ENCODE data around the gene ARHGEF39. TPM values are rescaled to one million over a fixed set of nuclear protein-coding genes. Genes with fewer than 3 reads are reported as not detected.

The ARHGEF39 gene
- polyA plus RNA-seq, 1 donor: 5.6 TPM

DNA sequence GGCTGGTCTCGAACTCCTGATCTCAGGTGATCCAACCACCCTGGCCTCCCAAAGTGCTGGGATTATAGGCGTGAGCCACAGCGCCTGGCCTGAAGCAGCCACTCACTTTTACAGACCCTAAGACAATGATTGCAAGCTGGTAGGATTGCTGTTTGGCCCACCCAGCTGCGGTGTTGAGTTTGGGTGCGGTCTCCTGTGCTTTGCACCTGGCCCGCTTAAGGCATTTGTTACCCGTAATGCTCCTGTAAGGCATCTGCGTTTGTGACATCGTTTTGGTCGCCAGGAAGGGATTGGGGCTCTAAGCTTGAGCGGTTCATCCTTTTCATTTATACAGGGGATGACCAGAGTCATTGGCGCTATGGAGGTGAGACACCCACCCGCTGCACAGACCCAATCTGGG is 10.2 kb upstream of the ARHGEF39 start:
- no peak for DNase-seq

DNA sequence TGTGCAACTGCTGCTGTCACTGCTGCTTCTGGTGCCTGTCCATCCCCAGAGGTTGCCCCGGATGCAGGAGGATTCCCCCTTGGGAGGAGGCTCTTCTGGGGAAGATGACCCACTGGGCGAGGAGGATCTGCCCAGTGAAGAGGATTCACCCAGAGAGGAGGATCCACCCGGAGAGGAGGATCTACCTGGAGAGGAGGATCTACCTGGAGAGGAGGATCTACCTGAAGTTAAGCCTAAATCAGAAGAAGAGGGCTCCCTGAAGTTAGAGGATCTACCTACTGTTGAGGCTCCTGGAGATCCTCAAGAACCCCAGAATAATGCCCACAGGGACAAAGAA is 9.0 kb upstream of the ARHGEF39 start:
- DNase-seq: no peak

GRCh38 chr9:35673132-35674024 is 8.4 kb upstream of the ARHGEF39 start, which contains the start of gene CA9:
CA9 (plus strand) TSS chr9:35673928; CDS start chr9:35673960, 32 bp downstream.
- no peak for DNase-seq

- DNase-seq: no peak
These were observed 4.5 kb upstream of the ARHGEF39 start for GRCh38 chr9:35669331-35670145.

- no peak for DNase-seq
These were observed 2.9 kb upstream of the ARHGEF39 start for GRCh38 chr9:35667939-35668338.

- DNase-seq: no peak
These were observed 1.6 kb upstream of the ARHGEF39 start for GRCh38 chr9:35666549-35666948.

GRCh38 chr9:35666045-35666444 is 1.1 kb upstream of the ARHGEF39 start:
- no peak for DNase-seq

DNA sequence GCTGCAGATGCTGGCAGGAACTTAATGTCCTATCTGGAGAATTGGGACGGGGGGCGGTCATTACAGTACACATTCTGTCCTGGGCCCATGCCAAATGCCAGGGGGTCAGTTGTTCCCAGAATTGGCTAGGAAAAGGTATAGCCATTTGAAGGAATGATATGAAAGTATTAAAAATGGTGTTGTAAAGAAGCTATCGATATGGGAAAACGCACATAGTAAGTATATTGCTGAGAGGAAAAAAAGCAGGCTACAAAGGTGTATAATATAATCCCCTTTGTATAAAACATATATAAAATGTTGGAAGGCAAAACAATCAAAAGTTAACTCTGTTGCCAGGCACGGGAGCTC is 450 bp upstream of the ARHGEF39 start:
- no peak for DNase-seq

DNA sequence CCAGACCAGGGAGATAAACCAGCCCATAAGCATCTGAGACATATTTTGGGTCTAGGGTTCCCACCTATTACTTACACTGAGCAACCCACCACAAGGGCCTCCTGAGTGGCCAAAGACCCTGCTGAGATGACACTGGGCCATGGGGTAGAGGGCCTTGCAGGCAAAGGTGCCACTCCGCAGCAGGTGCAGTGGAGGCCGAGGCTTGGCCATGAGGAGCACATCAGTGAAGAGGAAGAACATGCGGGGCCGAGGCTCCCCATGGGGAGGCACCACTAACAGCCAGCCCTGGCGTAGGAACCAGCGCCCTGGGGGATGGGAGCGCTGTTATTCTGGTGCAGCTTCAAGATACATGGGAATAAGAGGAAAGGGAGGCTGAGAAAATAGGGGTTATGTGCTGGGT is 2.6 kb downstream of the ARHGEF39 start:
- no peak for DNase-seq

DNA sequence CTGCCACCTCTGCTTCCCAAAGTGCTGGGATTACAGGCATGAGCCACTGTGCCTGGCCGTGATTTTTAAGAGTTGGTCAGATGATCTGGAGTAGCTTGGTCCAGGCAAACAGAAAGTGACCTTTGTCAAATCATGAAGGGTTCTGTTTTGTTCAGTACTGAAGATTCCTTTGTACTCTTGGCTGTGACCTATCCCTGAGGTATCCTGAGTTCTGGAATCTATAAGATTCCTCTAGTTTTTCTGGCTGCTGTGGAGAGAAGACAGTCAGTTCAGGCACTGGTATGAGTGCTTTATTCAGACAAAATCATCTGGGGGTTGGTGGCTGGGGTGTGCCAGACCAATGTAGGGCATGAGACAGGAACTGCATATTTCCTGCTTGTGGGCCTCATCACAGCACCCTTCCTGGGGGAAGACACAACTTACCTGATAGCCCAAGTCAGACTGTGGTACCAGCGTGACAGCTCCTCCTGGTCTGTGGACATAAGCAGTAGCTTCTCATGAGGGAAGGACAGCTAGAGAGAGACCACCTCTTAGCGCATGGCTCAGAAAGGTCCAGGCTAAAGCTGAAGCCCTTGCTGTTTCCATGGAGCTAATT is 3.1 kb downstream of the ARHGEF39 start:
- DNase-seq: no peak

- no peak for DNase-seq
These were observed 4.0 kb downstream of the ARHGEF39 start for GRCh38 chr9:35660966-35661415.

DNA sequence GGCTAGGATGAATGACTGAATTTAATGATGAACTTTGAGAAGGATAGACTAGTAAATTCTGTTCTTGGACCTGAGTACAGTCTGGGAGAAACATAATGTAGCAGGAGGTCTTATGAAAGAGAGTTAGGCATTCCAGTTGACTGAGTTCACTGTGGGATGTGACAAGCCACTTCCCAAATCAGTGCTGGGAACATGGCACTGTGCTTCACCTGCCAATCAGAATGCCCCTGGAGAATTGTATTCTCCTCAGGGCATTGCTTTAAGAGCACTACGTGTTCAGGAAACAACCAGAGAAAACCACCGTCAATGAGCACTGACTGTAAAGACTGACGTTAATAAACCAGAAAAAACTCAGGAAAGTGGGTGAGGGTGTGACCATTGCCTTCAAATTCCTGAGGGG is 5.7 kb downstream of the ARHGEF39 start:
- DNase-seq: no peak

DNA sequence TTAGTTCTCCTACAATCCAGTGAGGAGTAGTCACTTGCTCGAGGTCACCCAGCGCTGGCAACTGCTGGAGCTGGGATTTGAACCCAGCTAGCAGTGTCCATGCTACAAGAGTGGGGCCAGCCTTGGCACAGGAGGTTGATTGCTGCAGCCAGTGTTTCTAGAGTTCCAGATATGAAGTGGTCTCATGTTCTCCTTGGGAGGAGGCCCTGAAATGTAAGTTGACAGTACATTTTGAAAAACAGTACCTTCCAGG is 6.1 kb downstream of the ARHGEF39 start:
- DNase-seq: no peak

GRCh38 chr9:35658137-35658967 is 6.6 kb downstream of the ARHGEF39 start, which contains the start of gene CCDC107:
CCDC107 (plus strand) TSS chr9:35658292; CDS start chr9:35658380, 88 bp downstream.
- peak; percentile 93 for DNase-seq

DNA sequence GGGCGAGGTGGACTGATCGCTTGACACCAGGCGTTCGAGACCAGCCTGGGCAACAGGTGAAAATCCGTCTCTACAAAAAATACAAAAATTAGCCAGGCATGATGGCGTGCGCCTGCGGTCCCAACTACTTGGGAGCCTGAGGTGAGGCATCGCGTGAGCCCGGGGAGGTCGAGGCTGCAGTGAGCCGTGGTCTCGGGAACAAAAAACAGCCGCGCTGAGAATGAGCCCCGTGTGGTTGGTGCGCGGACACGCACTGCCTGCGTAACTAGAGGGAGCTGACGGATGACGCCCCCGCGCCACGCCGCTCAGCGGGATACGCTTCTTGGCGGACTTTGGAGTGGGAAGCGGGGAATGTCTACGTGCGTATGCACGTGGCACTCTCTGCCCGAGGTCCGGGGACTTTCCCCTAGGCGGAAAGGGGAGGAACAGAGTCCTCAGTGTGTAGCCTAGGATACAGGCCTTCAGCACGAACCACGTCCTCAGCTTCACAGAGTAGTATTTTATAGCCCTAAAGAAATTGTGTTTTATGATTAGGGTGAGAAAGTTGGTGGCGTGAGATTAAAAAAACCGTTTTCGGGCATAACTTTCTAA is 7.4 kb downstream of the ARHGEF39 start, which contains the start of gene RMRP:
TSS of gene RMRP (minus strand) at position 474 of the 591 bp plus-strand sequence.
- peak; percentile 98 for DNase-seq

DNA sequence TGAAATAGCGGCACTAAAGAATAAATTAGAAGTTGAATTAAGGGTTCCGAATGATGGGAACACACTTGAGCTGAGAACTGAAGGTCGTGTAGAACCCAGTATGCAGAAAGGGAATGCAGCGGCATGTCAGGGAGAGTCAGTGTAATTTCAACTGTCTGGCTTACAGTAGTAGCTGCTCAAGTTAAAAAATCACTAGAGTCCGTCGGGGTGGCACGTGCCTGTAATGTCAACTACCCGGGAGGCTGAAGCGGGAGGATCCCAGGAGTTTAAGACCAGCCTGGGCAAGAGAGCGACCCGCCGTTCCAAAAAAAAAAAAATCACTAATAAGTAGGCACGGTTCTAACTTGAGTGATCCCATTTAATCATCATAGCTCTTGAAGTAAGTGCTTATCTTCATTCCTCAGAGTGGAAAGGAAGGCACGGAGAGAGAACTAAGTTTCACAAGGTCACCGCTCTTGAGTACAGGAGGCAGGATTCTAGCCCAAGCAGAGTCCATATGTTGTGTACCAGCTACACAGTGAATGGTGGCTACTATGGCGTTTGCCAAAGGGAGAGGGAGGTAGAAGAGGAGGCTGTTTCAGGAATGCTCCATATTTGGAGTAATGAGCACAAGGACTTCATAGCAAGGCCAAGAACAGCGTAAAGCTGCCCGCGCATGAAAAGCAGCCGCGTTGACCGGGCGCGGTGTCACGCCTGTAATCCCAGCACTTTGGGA is 8.0 kb downstream of the ARHGEF39 start:
- DNase-seq: no peak

DNA sequence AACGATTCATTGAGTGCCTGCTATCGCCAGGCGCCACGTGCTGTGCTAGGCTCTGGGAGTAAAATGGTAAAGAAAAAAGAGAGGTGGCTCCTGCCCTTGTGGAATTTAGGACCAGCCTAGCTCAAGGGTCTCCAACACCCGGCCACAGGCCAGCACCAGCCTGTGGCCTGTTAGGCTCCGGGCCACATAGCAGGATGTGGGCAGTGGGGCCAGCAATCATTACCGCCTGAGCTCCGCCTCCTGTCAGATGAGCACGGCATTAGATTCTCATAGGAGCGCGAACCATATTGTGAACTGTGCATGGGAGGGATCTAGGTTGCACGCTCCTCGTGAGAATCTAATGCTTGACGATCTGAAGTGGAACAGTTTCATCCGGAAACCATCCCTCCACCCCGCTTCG is 8.6 kb downstream of the ARHGEF39 start:
- DNase-seq: no peak

DNA sequence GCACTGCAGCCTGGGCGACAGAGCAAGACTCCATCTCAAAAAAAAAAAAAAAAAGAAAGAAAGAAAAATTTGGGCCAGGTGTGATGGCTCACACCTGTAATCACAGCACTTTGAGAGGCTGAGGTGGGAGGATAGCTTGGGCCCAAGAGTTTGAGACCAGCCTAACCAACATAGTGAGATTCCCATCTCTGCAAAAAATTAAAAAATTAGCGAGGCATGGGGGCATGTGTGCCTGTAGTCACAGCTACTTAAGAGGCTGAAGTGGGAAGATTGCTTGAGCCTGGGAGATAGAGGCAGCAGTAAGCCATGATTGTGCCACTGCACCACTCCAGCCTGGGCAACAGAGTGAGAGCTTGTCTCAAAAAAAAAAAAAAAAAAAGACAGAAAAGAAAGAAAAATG is 11.4 kb downstream of the ARHGEF39 start:
- no peak for DNase-seq

DNA sequence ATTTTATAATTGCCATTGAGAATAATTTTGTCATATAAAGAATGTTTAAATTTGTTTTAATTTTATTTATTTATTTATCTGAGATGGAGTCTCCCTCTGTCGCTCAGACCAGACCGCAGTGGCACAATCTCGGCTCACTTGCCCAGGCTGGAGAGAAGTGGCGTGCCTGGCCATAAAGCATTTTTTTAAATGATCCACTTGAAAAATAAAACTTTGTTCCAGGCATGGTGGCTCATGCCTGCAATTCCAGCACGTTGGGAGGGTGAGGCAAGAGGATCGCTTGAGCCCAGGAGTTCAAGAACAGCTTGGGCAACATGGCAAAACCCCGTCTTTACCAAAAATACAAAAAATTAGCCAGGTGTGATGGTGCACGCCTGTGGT is 12.2 kb downstream of the ARHGEF39 start:
- no peak for DNase-seq

DNA sequence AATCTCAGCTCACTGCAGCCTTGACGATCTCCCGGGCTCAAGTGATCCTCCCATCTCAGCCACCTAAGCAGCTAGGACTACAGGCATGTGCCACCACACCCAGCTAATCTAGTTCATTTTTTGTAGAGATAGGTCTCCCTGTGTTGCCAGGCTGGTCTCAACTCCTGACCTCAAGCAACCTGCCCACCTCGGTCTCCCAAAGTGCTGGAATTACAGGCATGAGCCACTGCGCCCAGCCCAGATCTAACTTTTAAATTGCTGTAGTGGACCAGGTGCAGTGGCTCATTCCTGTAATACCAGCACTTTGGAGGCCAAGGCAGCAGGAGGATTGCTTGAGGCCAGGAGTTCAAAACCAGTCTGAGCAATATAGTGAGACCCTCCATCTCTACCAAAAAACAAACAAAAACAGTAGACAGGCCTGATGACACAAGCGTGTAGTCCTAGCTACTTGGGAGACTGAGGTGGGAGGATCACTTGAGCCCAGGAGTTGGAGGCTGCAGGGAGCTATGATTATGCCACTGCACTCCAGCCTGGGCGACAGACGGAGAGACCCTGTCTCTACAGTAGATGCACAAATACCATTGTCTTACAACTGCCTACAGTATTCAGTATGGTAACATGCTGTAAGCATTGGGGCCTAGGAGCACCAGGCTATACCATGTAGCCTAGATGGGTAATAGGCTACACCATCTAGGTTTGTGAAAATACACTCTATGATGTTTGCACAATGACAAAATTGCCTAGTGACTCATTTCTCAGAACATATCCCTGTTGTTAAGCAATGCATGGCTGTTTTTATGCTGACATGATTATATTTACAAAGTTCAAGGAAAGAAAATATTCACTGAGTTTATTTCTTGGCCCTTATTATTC is 12.8 kb downstream of the ARHGEF39 start:
- DNase-seq: no peak
